Measurements from ENCODE around the gene ASCC1. TPM values are rescaled to one million over a fixed set of nuclear protein-coding genes. Genes with fewer than 3 reads are reported as not detected.

ASCC1 gene
- total RNA-seq, 1 donor from 2014 or later = 26.2 TPM

- DNase-seq (ENCODE audit: low read depth in 2 of 2) = no peak
These were observed 148.5 kb downstream of the ASCC1 start for GRCh38 chr10:72067463-72068125.

DNA sequence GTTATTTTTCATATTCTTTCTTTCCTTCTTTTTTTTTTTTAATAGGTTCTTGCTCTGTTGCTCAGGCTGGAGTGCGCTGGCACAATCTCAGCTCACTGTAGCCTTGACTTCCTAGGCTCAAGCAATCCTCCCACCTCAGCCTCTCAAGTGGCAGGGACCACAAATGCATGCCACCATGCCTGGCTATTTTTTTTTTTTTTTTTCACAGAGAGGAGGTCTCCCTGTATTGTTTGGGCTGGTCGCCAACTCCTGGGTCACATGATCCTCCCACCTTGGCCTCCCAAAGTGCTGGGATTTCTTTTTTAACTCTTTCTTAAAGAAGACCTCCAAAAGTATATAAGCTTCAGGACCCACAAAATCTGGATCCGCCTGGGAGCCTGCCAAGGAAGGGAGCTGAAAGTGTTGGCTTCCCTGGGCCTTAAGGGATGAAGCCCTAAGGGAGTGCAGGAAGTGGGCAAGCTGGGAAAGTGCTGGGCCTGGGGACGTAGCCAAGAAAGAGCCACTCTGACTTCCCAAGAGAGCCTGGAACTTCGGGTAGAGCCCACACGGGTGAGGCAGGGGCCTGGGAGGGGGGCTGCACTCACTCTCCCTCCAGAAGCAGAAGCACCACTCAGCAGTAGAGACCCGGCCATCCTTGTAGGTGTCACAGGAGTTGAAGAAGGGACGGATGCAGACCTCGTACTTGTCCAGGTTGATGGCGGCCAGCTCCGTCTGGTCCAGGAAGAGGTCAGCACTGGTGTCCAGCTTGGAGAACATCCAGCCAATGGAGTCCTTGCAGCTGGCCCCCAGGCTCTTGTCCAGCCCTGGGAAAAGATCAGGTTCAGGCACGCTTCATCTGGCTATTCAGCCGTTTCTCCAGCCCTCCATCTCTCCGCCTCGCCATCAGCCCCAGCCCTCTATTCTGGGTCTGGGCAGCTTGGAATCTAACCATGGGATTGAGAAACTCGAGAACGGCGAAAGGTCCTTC, 149.5 kb downstream of the ASCC1 start:
- no peak for DNase-seq (ENCODE audit: low read depth in 2 of 2)

DNA sequence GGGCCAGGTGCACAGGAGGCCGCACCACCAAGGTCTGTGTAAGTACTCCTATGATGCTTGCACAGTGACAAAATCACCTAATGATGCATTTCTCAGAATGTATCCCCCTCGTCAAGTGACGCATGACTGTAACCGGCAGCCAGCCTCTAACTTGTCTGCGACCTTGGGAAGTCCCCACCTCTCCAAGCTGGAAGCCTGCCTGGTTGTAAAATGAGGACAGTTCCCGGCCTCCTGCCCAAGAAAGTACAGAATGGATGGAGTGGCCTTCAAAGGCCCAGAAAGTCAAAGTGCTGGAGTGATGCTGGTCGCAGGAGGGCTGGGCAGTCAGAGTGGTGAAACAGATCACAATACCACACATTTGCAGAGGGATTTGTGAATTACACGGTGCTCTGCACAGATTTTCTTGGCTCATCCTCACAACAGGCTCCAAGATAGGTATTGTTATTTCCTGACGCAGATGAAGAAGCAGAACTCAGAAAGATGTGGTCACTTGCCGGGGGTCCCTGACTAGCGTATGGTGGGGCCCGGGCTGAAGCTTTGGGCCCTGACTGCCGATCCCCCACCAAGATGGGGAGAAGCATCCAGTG, 150.5 kb downstream of the ASCC1 start:
- DNase-seq (ENCODE audit: low read depth in 2 of 2) = peak; percentile 11 to 45

DNA sequence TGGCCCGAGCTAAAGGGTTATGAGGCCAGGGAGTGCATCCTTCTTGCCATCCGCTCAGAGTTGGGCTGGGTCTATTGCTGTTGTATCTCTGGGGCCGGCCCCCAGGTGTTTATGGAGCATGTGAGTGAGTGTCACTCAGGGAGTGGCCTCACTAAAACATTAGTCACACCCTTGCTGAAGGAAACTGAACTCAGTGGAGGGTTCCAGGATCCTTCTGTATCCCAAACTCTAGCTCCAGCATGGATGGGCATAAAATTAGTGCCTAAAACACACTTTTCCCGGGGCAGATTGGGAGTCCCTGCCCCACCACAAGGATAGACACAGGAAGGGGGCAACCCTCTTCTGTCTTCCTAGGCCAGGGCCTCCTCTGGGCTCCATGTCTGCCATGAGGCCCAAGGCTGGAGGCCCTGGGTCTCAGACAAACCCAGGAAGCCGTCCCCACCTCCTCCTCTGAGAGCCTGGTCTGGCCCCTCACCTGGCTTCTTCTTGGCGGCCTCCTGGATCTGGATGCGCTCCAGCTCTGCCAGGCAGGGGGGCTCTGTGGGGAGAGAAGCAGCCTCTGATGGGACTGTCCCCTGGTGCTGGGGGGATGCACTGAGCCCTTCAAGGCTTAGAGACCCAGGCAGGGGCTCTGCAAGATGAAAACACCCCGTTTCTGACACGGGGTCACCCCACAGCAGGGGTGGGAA, 152.2 kb downstream of the ASCC1 start:
- DNase-seq (ENCODE audit: low read depth in 2 of 2) = peak; percentile 52 to 59

GRCh38 chr10:72062832-72063702, 153.0 kb downstream of the ASCC1 start:
- no peak for DNase-seq (ENCODE audit: low read depth in 2 of 2)

GRCh38 chr10:72062382-72062781, 153.7 kb downstream of the ASCC1 start:
- DNase-seq (ENCODE audit: low read depth in 2 of 2) = no peak

DNA sequence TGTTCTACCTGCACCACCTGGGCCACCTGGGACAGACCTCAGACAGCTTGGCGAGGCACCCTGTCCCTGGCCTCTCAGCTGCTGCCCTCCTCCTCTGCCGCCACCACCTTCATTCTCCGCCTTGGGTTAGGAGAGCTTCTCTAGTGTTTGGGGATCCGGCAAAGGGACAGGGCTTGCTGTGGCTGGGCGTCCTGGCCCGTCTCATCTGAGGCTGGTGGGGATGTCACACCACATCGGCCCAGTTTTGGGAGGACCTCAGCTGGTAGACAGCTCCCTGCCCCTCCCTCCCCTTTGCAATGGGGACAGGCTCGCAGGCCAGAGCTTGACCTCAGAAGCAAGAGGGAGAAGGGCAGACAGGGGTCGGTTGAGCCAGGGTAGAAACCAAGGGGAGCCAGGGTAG, 154.1 kb downstream of the ASCC1 start:
- DNase-seq (ENCODE audit: low read depth in 2 of 2) = no peak

GRCh38 chr10:72061491-72061890, 154.6 kb downstream of the ASCC1 start:
- no peak for DNase-seq (ENCODE audit: low read depth in 2 of 2)

DNA sequence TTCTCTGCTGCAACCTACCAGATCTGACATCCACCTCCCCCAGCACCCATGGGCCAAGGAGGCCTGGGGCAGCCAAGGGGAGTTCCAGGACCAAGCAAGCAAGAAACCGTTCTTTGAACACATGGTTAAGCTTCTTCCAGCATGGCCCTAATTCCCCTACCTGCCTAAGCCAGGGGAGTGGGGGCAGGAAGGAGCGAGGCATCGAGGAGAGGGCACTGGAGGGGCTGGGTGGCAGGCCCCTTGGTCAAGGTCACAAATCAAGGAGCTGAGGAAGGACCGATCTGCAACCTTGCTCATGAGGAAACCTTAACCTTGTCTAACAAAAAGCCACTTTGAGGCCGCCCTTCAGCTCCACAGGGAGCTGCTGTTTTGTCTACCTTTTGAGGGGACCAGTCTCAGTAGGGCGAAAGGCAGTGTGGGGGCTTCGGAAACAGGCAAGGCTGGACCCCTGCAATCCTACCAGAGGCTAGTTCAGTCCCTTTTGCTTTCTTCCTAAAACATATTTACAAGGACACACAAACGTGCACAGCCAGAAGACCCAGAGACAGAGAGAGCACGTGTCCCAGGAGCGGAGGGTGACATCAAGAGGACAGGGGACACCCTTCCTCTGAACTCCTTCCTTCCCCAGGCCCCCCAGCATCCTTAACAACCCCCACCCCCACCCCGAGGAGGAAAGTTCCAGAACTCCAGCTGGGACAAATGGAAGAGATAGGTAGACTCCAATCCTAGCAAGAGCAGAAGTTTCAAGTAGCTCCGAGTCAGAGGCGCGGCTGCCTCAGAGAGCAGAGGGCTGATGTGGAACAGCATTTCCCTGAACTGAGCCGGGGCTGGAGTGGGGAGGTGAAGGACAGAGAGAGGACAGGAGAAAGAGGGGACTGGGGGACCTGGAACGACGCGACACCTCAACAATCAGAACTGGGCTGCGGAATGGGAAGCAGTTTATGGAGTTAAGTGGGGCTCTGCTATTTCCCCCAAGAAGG, 155.9 kb downstream of the ASCC1 start:
- no peak for DNase-seq (ENCODE audit: low read depth in 2 of 2)

DNA sequence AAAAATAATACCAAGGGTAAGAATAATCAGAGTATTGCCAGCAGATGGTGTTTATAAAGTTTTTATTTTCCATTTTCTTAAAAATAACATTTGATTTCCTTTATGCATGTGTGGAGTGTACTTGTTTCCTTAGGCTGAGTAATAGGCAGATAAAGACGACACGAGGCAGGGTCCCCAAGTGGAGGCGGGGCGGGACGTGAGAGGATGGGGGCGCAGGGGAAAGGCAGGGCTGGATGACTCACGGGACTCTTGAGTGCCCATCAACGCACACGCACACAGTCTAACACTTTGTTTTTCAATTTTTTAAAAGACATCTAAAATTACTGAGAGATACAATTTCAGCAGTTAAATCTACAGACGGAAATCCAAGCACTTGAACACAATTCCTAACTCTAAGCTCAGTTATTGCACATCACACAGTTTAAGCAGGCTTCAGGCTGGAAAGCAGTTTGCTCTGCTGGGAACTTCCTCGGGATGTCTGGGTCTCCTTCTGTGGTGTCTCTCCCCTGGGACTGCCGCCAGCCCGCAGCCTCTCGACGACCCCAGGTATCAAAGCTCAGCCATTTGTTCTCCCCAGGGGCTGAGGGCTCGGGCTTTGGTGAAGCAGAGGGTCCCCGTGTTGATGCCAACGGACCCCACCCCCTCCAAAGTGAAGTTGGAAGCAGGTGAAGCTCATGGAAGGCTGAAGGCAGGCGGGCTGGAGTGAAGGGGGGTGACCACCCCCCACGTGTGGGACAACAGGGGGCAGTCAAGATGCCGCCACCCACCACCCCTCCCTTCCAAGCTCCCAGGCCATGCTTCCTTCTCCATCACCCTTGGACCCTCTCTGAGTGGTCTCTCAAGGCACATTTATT, 156.9 kb downstream of the ASCC1 start:
- peak in 1 of 2 donors; percentile 59 for DNase-seq (ENCODE audit: low read depth in 2 of 2)

- DNase-seq (ENCODE audit: low read depth in 2 of 2) = no peak
These were observed 157.7 kb downstream of the ASCC1 start for GRCh38 chr10:72058347-72058898.

DNA sequence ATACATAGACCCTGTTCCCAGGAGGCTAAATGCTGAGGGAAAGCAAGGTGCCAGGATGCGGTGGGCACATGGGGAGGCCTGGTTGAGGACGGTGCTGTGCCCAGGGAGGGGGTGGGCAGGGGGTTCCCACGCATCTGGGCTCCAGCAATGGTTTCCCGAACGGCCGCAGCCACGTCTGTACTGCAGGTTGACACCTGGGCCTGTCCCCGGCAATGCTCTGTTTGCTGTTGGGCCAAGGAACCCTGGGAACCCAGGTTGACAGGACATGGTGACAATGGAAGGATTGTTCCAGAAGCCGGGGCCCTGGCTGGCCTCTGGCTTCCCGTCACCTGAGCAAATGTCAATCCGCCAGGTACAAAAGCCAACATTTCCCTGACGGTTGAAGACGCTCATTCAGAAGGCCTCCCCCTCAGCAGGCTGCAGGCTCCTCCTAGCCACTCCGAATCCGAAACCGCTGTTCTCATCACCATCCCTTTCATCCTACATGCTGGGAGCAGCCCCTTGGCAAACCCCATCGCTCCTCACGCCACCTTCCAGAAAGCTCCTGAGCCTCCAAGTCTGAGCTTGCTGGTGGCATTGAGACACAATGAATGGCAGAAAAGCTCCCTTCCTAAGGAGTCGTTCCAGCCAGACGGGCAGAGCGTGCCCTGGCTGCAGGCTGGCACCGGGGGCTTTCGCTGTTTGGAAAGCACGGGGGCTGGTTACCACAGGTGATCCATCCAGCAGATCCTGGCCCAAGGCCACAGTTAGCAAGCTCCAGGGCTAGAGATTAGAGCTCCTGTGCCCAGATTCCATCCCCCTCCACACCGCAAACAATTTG, 158.9 kb downstream of the ASCC1 start:
- no peak for DNase-seq (ENCODE audit: low read depth in 2 of 2)

DNA sequence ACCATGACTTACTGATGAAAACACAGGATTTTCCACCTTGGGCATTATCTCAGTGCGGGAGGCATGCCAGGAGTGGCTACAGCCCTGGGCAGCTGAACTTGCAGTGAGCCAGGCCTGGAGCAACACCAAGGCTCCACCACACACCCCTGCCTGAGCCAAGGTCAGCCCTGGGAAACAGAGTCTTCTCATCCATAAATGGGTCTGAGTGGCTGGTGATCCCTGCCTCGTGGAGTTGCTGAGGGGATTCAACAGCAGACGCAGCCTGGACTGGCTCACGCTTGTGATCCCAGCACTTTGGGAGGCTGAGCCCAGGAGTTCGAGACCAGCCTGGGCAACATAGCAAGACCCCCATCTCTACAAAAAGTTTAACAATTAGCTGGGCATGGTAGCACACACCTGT, 160.0 kb downstream of the ASCC1 start:
- DNase-seq (ENCODE audit: low read depth in 2 of 2) = no peak

- DNase-seq (ENCODE audit: low read depth in 2 of 2) = no peak
These were observed 162.4 kb downstream of the ASCC1 start for GRCh38 chr10:72053690-72054089.

GRCh38 chr10:72050873-72051272, 165.2 kb downstream of the ASCC1 start:
- DNase-seq (ENCODE audit: low read depth in 2 of 2) = no peak

DNA sequence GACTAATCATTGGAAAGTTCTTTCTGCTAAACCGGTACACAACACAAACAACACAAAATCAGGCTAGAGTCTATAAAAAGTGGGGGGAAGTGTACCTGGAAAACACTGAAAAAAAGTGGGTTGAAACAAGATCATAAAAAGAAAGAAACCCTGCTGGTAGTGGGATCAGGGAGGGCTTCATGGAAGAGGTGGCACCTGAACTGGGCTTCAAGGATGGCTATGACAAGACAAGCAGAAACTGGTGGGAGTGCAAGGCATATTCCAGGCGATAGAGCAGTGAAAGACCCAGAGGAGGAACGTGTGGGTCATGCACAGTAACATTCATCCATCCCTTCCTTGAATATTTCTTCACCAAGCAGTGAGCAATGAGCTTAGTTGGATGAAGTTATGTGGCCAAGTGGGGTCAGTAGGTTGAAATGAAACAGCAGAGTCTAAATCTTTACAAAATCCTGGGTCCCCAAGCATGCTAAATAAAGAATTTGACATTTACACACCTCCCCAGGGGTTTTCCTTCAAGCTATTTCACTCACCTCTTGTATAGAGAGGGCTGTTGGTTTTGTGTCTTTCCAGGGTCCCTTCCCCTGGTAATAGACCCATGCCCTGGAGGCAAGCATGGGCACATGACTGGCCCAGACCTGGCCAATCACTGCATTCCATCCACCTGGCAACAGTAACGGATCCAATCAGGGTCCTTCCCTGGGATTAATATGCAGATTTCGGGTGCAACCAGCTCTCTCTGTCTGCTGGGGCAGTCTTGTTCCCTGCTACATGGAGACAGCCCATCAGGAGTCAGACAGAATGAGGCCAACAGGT, 165.9 kb downstream of the ASCC1 start:
- DNase-seq (ENCODE audit: low read depth in 2 of 2) = no peak

DNA sequence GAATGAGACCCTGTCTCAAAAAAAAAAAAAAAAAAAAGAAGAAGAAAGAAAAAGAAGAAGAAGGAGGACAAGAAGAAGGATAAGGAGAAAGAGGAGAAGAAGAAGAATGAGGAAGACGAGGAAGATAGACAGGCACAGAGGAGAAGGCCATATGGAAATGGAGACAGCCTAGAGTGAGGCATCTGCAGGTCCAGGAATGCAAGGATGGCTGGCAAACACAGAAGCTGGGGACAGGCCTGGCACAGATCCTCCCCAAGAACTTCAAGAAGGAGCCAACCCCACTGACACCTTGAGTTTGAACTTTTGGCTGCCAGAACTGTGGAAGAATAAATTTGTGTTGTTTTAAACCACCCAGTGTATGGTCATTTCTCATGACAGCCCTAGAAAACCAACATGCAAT, 166.6 kb downstream of the ASCC1 start:
- DNase-seq (ENCODE audit: low read depth in 2 of 2) = no peak

Data from dermis microvascular lymphatic vessel endothelial cell (primary cell).